ACC112 (cell line): Measurements from ENCODE around the gene SUDS3.

Experiments used
- H2AFZ ChIP-seq: fragments of 200-600 bp; sonication (generic); one replicate; pipeline ENCODE4 v1.6.0; 2017; ENCODE audit warnings: antibody characterized with exemption, low read length; ENCODE audit not compliant: unreplicated experiment
- H3K27ac ChIP-seq: fragments of 200-600 bp; sonication (generic); 2 replicates; pipeline ENCODE4 v1.5.1; 2014; ENCODE audit warnings: low read depth, mild to moderate bottlenecking, antibody characterized with exemption, low read length, moderate library complexity
- H3K27me3 ChIP-seq: fragments of 200-600 bp; sonication (generic); 2 replicates; pipeline ENCODE4 v1.6.1; 2014; ENCODE audit warnings: mild to moderate bottlenecking, antibody characterized with exemption, low read length, moderate library complexity, mixed read lengths; ENCODE audit not compliant: insufficient read depth
- H3K36me3 ChIP-seq: fragments of 200-600 bp; sonication (generic); 2 replicates; pipeline ENCODE4 v1.6.1; 2016; ENCODE audit warnings: mild to moderate bottlenecking, antibody characterized with exemption, low read length, moderate library complexity, mixed read lengths; ENCODE audit not compliant: insufficient read depth
- H3K4me1 ChIP-seq: fragments of 200-600 bp; sonication (generic); one replicate; pipeline ENCODE4 v1.6.1; 2016; ENCODE audit warnings: low read length, mixed read lengths; ENCODE audit not compliant: insufficient read depth, unreplicated experiment, control insufficient read depth
- H3K4me3 ChIP-seq: fragments of 200-600 bp; sonication (generic); 2 replicates; pipeline ENCODE4 v1.5.1; 2014; ENCODE audit warnings: mild to moderate bottlenecking, low read depth, low read length
- H3K79me2 ChIP-seq: fragments of 200-600 bp; sonication (generic); one replicate; pipeline ENCODE4 v1.6.0; 2016; ENCODE audit warnings: low read length; ENCODE audit not compliant: control insufficient read depth, unreplicated experiment, insufficient read depth

Gene SUDS3

GRCh38 chr12:118446247-118446646 is 69.9 kb downstream of the SUDS3 start:
- Histone ChIP-seq H3K27ac (no peak overlapping the region), H3K27me3 (peaks cover 21% of the 10 kb centered on the region; the same call in 1 of the 2 replicates), H3K36me3 (no peaks in the 10 kb centered on the region), H3K79me2 (no peaks in the 10 kb centered on the region), H3K4me3 (no peak overlapping the region), H3K4me1 (no peaks in the 10 kb centered on the region), H2AFZ (no peak overlapping the region)

- no peaks in the 10 kb centered on the region for H3K79me2 ChIP-seq
- H2AFZ ChIP-seq: no peak overlapping the region
- no peak overlapping the region for H3K4me3 ChIP-seq
- H3K27ac ChIP-seq: no peak overlapping the region
- no peaks in the 10 kb centered on the region for H3K36me3 ChIP-seq
- H3K4me1 ChIP-seq: no peaks in the 10 kb centered on the region
- H3K27me3 ChIP-seq: peaks cover 18% of the 10 kb centered on the region; the same call in 1 of the 2 replicates
Measured at GRCh38 chr12:118447181-118447580, 70.8 kb downstream of the SUDS3 start.

GRCh38 chr12:118448341-118448740 is 72.0 kb downstream of the SUDS3 start:
- Histone ChIP-seq H3K4me3 (no peak overlapping the region), H3K79me2 (no peaks in the 10 kb centered on the region), H3K27me3 (peaks cover 13% of the 10 kb centered on the region; the same call in 1 of the 2 replicates), H3K36me3 (no peaks in the 10 kb centered on the region), H2AFZ (no peak overlapping the region), H3K4me1 (no peaks in the 10 kb centered on the region), H3K27ac (no peak overlapping the region)

GRCh38 chr12:118455327-118455726 is 79.0 kb downstream of the SUDS3 start:
- Histone ChIP-seq H3K79me2 (no peaks in the 10 kb centered on the region), H3K4me3 (no peak overlapping the region), H3K4me1 (peaks cover 6% of the 10 kb centered on the region), H3K27ac (no peak overlapping the region), H2AFZ (no peak overlapping the region), H3K27me3 (peaks cover 10% of the 10 kb centered on the region; the same call in 1 of the 2 replicates), H3K36me3 (no peaks in the 10 kb centered on the region)

- Histone ChIP-seq H3K36me3 (no peaks in the 10 kb centered on the region), H2AFZ (no peak overlapping the region), H3K27me3 (0 out of 2 replicates have a peak, but pooled peaks cover 2% of the 10 kb centered on the region), H3K4me1 (peaks cover 6% of the 10 kb centered on the region), H3K79me2 (no peaks in the 10 kb centered on the region), H3K4me3 (no peak overlapping the region), H3K27ac (peak overlapping the region; percentile 51)
Measured at GRCh38 chr12:118456741-118457140, 80.4 kb downstream of the SUDS3 start.

GRCh38 chr12:118459110-118459509 is 82.8 kb downstream of the SUDS3 start:
- Histone ChIP-seq H3K27me3 (0 out of 2 replicates have a peak, but pooled peaks cover 2% of the 10 kb centered on the region), H2AFZ (no peak overlapping the region), H3K36me3 (no peaks in the 10 kb centered on the region), H3K4me1 (peaks cover 6% of the 10 kb centered on the region), H3K79me2 (no peaks in the 10 kb centered on the region), H3K4me3 (no peak overlapping the region), H3K27ac (no peak overlapping the region)

GRCh38 chr12:118463677-118464076 is 87.3 kb downstream of the SUDS3 start:
- Histone ChIP-seq H3K36me3 (no peaks in the 10 kb centered on the region), H3K79me2 (no peaks in the 10 kb centered on the region), H3K4me1 (no peaks in the 10 kb centered on the region), H3K4me3 (no peak overlapping the region), H2AFZ (no peak overlapping the region), H3K27ac (no peak overlapping the region), H3K27me3 (no peaks in the 10 kb centered on the region)

GRCh38 chr12:118465706-118466105 is 89.4 kb downstream of the SUDS3 start:
- no peak overlapping the region for H2AFZ ChIP-seq
- no peak overlapping the region for H3K27ac ChIP-seq
- H3K4me1 ChIP-seq: no peaks in the 10 kb centered on the region
- no peaks in the 10 kb centered on the region for H3K27me3 ChIP-seq
- H3K36me3 ChIP-seq: no peaks in the 10 kb centered on the region
- H3K79me2 ChIP-seq: no peaks in the 10 kb centered on the region
- no peak overlapping the region for H3K4me3 ChIP-seq
